GM12878 (cell line): Measurements from ENCODE around the gene TMEM127. TPM values are rescaled to one million over a fixed set of nuclear protein-coding genes. Genes with fewer than 3 reads are reported as not detected.

Experiments used
- ATAC-seq: fragments of 200-7000 bp; cut with Tn5 transposase; 3 replicates; pipeline ENCODE4 v1.9.1; 2020; ENCODE audit warnings: mild to moderate bottlenecking, moderate library complexity
- BruUV-seq: library from RNA; stranded (reverse); fragments of 400-500 nt; replicated peaks from 2 replicates; lab custom pipeline; 2021; lab: Mats Ljungman, UMichigan
- CTCF ChIA-PET: fragments of 300-600 bp; sonication (Branson Sonifier 250); formaldehyde crosslinking; extraction: SDS; loops from one replicate; lab custom pipeline; 2021; ENCODE audit warnings: inconsistent platforms; lab: Yijun Ruan, JAX
- POLR2A ChIA-PET: fragments of 350-600 bp; formaldehyde crosslinking; extraction: SDS; loops from one replicate; lab custom pipeline; 2021; ENCODE audit warnings: inconsistent platforms; lab: Charles Lee
- RAD21 ChIA-PET: fragments of 300-600 bp; sonication (Branson Sonifier 250); formaldehyde crosslinking; loops from one replicate; lab custom pipeline; 2023; ENCODE audit warnings: antibody characterized with exemption; ENCODE audit not compliant: unreplicated experiment; lab: Charles Lee
- SMC1A ChIA-PET: fragments of 300-600 bp; sonication (Branson Sonifier 250); formaldehyde crosslinking; loops from one replicate; lab custom pipeline; 2023; ENCODE audit not compliant: unreplicated experiment, uncharacterized antibody; lab: Charles Lee
- DNase-seq: peaks from one replicate; pipeline ENCODE4 v3.0.0-alpha.2; 2011; ENCODE audit warnings: low read depth, low spot score
- FAIRE-seq: peaks from 3 replicates; lab custom pipeline; 2011; peaks lifted over from hg19 to GRCh38; lab: Jason Lieb, UNC
- H2AFZ ChIP-seq: 2 replicates; pipeline ENCODE4 v1.6.0; 2011; ENCODE audit warnings: low read depth, low read length, control low read depth; ENCODE audit not compliant: control insufficient read depth
- H3K27ac ChIP-seq: 2 replicates; pipeline ENCODE4 v1.5.1; 2011; ENCODE audit warnings: control low read depth; ENCODE audit not compliant: control insufficient read depth, insufficient read depth
- H3K27me3 ChIP-seq, 2 experiments: replicated peaks in 1 of 2; 2 replicates each; pipeline versions ENCODE4 v1.6.0 to v1.6.1; 2011; ENCODE audit warnings: low read length in 1 of 2; ENCODE audit not compliant: control insufficient read depth in 2 of 2, insufficient read depth in 2 of 2
- H3K36me3 ChIP-seq, 2 experiments: 2 replicates each; pipeline ENCODE4 v1.5.1; 2011; ENCODE audit warnings: low read length in 1 of 2; ENCODE audit not compliant: control insufficient read depth in 2 of 2, insufficient read depth in 2 of 2
- H3K4me1 ChIP-seq: 2 replicates; pipeline ENCODE4 v1.6.1; 2011; ENCODE audit warnings: mild to moderate bottlenecking, low read length, moderate library complexity, mixed read lengths; ENCODE audit not compliant: control insufficient read depth, insufficient read depth
- H3K4me2 ChIP-seq: 2 replicates; pipeline ENCODE4 v1.6.0; 2011; ENCODE audit warnings: control low read depth; ENCODE audit not compliant: control insufficient read depth, insufficient read depth
- H3K4me3 ChIP-seq: fragments of 200-600 bp; sonication (generic); 2 replicates; pipeline ENCODE4 v1.5.1; 2016
- H3K79me2 ChIP-seq: 2 replicates; pipeline ENCODE4 v1.6.0; 2011; ENCODE audit warnings: low read length; ENCODE audit not compliant: control insufficient read depth, insufficient read depth
- H3K9ac ChIP-seq: 2 replicates; pipeline ENCODE4 v1.8.0; 2011; ENCODE audit warnings: low read length, control low read depth, mixed read lengths; ENCODE audit not compliant: control insufficient read depth, insufficient read depth
- H3K9me3 ChIP-seq: replicated peaks from 3 replicates; pipeline ENCODE4 v1.5.1; 2011; ENCODE audit warnings: mild to moderate bottlenecking, low read length; ENCODE audit not compliant: control insufficient read depth, insufficient read depth
- H4K20me1 ChIP-seq: 2 replicates; pipeline ENCODE4 v1.6.0; 2011; ENCODE audit not compliant: control insufficient read depth, insufficient read depth
- BHLHE40 ChIP-seq, 2 experiments: fragments of 450-650 bp in 1 of 2; IDR thresholded peaks; 2 replicates each; pipeline ENCODE4 v1.6.1; 2011 to 2017; ENCODE audit warnings: low read depth in 2 of 2, borderline replicate concordance in 1 of 2, improper control_type of control experiment in 1 of 2, low read length in 1 of 2, mild to moderate bottlenecking in 1 of 2
- CREB1 ChIP-seq: IDR thresholded peaks from 2 replicates; pipeline ENCODE4 v1.6.1; 2012; ENCODE audit warnings: low read depth, mild to moderate bottlenecking, inconsistent platforms
- FOXK2 ChIP-seq: fragments of 450-650 bp; IDR thresholded peaks from 2 replicates; pipeline ENCODE4 v1.6.1; 2017; ENCODE audit warnings: mild to moderate bottlenecking, moderate library complexity
- IRF4 ChIP-seq: IDR thresholded peaks from 2 replicates; pipeline ENCODE4 v1.6.1; 2011; ENCODE audit warnings: low read depth, low read length
- SMAD1 ChIP-seq: fragments of 450-650 bp; IDR thresholded peaks from 2 replicates; pipeline ENCODE4 v1.6.1; 2018; ENCODE audit warnings: mild to moderate bottlenecking, low read depth; ENCODE audit not compliant: partially characterized antibody
- ZNF274 ChIP-seq: IDR thresholded peaks from one replicate; pipeline ENCODE4 v1.8.0; 2011; ENCODE audit not compliant: insufficient read length, insufficient read depth
- WGBS: methylation state at CpG from one replicate; pipeline ENCODE4 v1.1.6; 2016; ENCODE audit warnings: low lambda C conversion rate; ENCODE audit not compliant: insufficient replicate concordance, insufficient coverage; ENCODE audit errors: missing lambda C conversion rate; 5-methylcytosine and 5-hydroxymethylcytosine counted together
- in situ Hi-C: fragments of 300-500 bp; cut with MboI; formaldehyde crosslinking; loops from 9 replicates; pipeline ENCODE4 v1.14.3; 2018; ENCODE audit warnings: mixed read lengths
- intact Hi-C: fragments of 100-400 bp; cut with micrococcal nuclease; formaldehyde crosslinking; loops from one replicate; pipeline ENCODE4 v1.14.2; 2022; ENCODE audit not compliant: unreplicated experiment
- polyA plus RNA-seq, 11 experiments: library from polyadenylated mRNA; depleted of rRNA in 4 of 11; unstranded in 6 of 11; stranded (reverse) in 5 of 11; fragments of >200 nt; fragmentation: Nextera tagmentation in 4 of 11; fragmentation: Illumina TruSeq in 1 of 11; extraction: Ambion mirVana in 4 of 11; extraction: Trizol in 1 of 11; gene quantifications; 1 replicate in 1 of 11; 2 replicates in 10 of 11; pipeline versions ENCODE4 v1.2.1 to v1.2.3, GENCODE V29; 2011 to 2016; ENCODE audit warnings: inconsistent platforms in 2 of 11, missing spikeins in 2 of 11, low read depth in 1 of 11
- total RNA-seq, 4 experiments: library from RNA; depleted of rRNA in 3 of 4; stranded (reverse); fragments of >200 nt in 3 of 4; fragmentation: Illumina TruSeq in 1 of 4; extraction: Trizol in 1 of 4; gene quantifications; 2 replicates each; pipeline versions ENCODE4 v1.2.1 to v1.2.3, GENCODE V29; 2013 to 2021
- TF ChIP-seq, protein P1 (sequence below): IDR thresholded peaks from 2 replicates; pipeline ENCODE4 v1.6.1; 2012; ENCODE audit warnings: low read depth, low read length, improper control_type of control experiment
- TF ChIP-seq, protein P2 (sequence below): fragments of 150-350 bp; IDR thresholded peaks from 2 replicates; pipeline ENCODE4 v1.6.1; 2014; ENCODE audit warnings: mild to moderate bottlenecking, low read depth, low read length

Gene TMEM127
- total and polyA plus RNA-seq, 10 of the 15 experiments (the other 5 are each of a cell fraction or from before 2014, with no cell fraction given) = 2.6 to 27.2 (median 17.7) TPM

DNA sequence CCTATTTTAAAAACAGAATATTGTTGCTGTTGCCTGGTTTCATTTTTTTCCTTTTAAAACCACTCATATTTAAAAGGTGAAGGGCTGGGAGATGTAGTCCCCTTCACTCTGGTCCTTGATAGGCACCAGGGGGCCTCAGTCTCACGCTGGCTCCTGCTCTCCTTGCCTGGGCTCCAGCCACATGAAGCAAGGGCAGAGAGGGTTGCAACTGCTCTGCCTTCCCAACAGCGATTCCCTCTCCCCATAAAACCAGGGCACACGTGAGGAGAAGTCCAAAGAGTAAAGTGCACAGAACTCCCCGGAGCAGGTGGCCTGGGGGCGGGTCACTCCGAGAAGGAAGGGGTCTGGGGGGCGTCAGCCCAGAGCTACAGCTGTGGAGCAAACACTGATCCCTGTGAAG lies 12.8 kb downstream of the TMEM127 start:
- no peak for FAIRE-seq
- H3K27ac ChIP-seq = no peak overlapping the region
- intact Hi-C loops (no loop called here), in situ Hi-C loops (loop anchor here (25.0 kb wide), 1 partner anchor 241 kb away; no protein-coding TSS in a partner anchor)
- H3K4me1 ChIP-seq = peaks cover 6% of the 10 kb centered on the region
- no peak overlapping the region for H3K4me3 ChIP-seq
- SMC1A ChIA-PET = interaction anchor here (1.9 to 2.2 kb wide), 2 partner anchors 19 to 78 kb away, joined by 5 to 6 read pairs; no protein-coding TSS in a partner anchor
- BruUV-seq = no TSS peak
- H3K9ac ChIP-seq = no peak overlapping the region
- POLR2A ChIA-PET = interaction anchor here (1.2 kb wide), 1 partner anchor 49 kb away, joined by 3 read pairs; no protein-coding TSS in a partner anchor
- TF ChIP-seq FOXK2 (no peak), BHLHE40 (IDR thresholded peaks at IDR 0.05; ENCODE audit: borderline replicate concordance in 1 of 2, low read depth in 2 of 2, low read length in 1 of 2) (no peak), SMAD1 (no peak)
- TF ChIP-seq, protein P1, sequence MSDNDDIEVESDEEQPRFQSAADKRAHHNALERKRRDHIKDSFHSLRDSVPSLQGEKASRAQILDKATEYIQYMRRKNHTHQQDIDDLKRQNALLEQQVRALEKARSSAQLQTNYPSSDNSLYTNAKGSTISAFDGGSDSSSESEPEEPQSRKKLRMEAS = no peak
- no peaks in the 10 kb centered on the region for H3K9me3 ChIP-seq
- no peaks in the 10 kb centered on the region for H3K27me3 ChIP-seq
- peaks cover 28 to 29% of the 10 kb centered on the region in 2 experiments for H3K36me3 ChIP-seq
- CTCF ChIA-PET = interaction anchor here (2.2 kb wide), 1 partner anchor 10 kb away, joined by 6 read pairs; no protein-coding TSS in a partner anchor
- no peaks in the 10 kb centered on the region for H4K20me1 ChIP-seq
- RAD21 ChIA-PET = no interaction called here
- ATAC-seq = no peak
- no peak overlapping the region for H2AFZ ChIP-seq
- H3K4me2 ChIP-seq = no peak overlapping the region
- DNase-seq = no peak
- peaks cover 2% of the 10 kb centered on the region; the same call in 1 of the 2 replicates for H3K79me2 ChIP-seq
- WGBS = 83% methylated on average over 7 of the region's 7 CpGs

DNA sequence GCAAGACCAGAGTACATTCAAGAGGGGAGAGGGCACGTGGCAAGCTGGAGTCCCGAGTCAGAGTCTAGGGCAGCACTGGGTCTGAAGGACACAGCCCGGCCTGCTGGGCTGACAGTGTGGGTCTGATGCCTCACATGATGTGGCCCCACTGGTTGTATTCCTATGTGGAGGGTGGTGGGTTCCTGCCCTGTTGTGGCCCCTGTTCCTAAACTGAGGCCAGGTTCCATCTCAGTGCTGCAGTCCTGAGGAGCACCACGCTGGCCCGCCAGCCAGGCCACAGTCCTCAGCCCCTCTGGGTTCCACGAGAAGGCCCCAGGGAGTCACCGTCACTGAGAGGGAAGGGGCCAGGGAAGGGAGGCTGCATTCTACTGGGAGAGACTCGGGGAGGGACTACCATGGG lies 13.3 kb downstream of the TMEM127 start:
- DNase-seq = no peak
- TF ChIP-seq IRF4 (no peak), CREB1 (no peak), ZNF274 (no peak)
- TF ChIP-seq, protein P2, sequence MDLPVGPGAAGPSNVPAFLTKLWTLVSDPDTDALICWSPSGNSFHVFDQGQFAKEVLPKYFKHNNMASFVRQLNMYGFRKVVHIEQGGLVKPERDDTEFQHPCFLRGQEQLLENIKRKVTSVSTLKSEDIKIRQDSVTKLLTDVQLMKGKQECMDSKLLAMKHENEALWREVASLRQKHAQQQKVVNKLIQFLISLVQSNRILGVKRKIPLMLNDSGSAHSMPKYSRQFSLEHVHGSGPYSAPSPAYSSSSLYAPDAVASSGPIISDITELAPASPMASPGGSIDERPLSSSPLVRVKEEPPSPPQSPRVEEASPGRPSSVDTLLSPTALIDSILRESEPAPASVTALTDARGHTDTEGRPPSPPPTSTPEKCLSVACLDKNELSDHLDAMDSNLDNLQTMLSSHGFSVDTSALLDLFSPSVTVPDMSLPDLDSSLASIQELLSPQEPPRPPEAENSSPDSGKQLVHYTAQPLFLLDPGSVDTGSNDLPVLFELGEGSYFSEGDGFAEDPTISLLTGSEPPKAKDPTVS = no peak
- TF ChIP-seq, all 136 proteins: peak for 0
- no peak for ATAC-seq
- Histone ChIP-seq H3K27me3 (no peaks in the 10 kb centered on the region), H3K9me3 (no peaks in the 10 kb centered on the region), H3K4me2 (no peak overlapping the region), H3K79me2 (peaks cover 2% of the 10 kb centered on the region; the same call in 1 of the 2 replicates), H3K9ac (no peak overlapping the region), H3K4me3 (no peak overlapping the region), H3K36me3 (peaks cover 28 to 29% of the 10 kb centered on the region in 2 experiments), H2AFZ (no peak overlapping the region), H3K4me1 (peaks cover 6% of the 10 kb centered on the region), H4K20me1 (no peaks in the 10 kb centered on the region), H3K27ac (no peak overlapping the region)
- POLR2A ChIA-PET = interaction anchor here (1.2 kb wide), 1 partner anchor 49 kb away, joined by 3 read pairs; no protein-coding TSS in a partner anchor
- RAD21 ChIA-PET = no interaction called here
- WGBS = 84% methylated on average over 8 of the region's 8 CpGs
- no TSS peak for BruUV-seq
- no peak for FAIRE-seq
- intact Hi-C loops = no loop called here
- in situ Hi-C loops = loop anchor here (25.0 kb wide), 1 partner anchor 240 kb away; no protein-coding TSS in a partner anchor
- SMC1A ChIA-PET = interaction anchor here (2.2 kb wide), 1 partner anchor 78 kb away, joined by 5 read pairs; no protein-coding TSS in a partner anchor
- CTCF ChIA-PET = interaction anchor here (2.2 kb wide), 1 partner anchor 11 kb away, joined by 6 read pairs; no protein-coding TSS in a partner anchor
